Body of pancreas (tissue), 4 donors: ENCODE data around the gene AK3.
A peak's percentile ranks its signal among the peaks of the same experiment; 100 is the strongest.

Experiments
- POLR2A ChIP-seq, 3 donors: fragments of 450-650 bp; IDR thresholded peaks; one replicate each; pipeline ENCODE4 v1.6.1; 2016; ENCODE audit warnings: antibody characterized with exemption in 3 of 3, mild to moderate bottlenecking in 2 of 3
- TF ChIP-seq, protein P1 (sequence below), 7 experiments: fragments of 450-650 bp in 4 of 7; fragments of 200-600 bp in 3 of 7; sonication (generic) in 3 of 7; IDR thresholded peaks; one replicate each; pipeline ENCODE4 v1.5.1; 2016 to 2019; ENCODE audit warnings: antibody characterized with exemption in 7 of 7

- TF ChIP-seq, protein P1, sequence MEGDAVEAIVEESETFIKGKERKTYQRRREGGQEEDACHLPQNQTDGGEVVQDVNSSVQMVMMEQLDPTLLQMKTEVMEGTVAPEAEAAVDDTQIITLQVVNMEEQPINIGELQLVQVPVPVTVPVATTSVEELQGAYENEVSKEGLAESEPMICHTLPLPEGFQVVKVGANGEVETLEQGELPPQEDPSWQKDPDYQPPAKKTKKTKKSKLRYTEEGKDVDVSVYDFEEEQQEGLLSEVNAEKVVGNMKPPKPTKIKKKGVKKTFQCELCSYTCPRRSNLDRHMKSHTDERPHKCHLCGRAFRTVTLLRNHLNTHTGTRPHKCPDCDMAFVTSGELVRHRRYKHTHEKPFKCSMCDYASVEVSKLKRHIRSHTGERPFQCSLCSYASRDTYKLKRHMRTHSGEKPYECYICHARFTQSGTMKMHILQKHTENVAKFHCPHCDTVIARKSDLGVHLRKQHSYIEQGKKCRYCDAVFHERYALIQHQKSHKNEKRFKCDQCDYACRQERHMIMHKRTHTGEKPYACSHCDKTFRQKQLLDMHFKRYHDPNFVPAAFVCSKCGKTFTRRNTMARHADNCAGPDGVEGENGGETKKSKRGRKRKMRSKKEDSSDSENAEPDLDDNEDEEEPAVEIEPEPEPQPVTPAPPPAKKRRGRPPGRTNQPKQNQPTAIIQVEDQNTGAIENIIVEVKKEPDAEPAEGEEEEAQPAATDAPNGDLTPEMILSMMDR (IDR thresholded peaks at IDR 0.05), result peak in 1 of 7 experiments; percentile 10
- TF ChIP-seq POLR2A (IDR thresholded peaks at IDR 0.05), result no peak
Observed at GRCh38 chr9:4700091-4700490, 40.9 kb downstream of the AK3 start.
